ENCODE measurements around the gene ZNF556.

ZNF556 gene

DNA sequence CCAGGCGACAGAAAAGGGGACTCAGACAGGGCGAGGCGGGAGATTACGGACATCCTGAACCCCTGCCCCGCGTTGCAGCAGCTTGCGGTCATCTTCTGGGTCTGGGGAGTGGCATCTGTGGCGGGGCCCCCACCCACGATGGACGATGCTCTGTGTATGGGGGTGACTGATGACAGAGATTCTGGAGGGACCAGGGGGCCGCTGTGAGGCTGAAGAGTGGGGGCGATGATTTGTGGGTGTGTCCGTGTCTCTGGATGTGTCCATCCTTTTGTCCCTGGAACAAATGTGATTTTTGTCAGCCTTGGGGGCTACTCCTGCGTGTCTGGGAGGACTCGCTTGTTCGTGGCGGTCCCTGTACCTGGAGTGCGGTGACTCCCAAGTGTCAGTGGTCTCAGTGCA lies 59.9 kb downstream of the ZNF556 start:
- no peak overlapping the region for H3K4me3 ChIP-seq (replicated peaks; ENCODE audit: insufficient read depth, low read length)
- TF ChIP-seq POLR2AphosphoS5 (IDR thresholded peaks at IDR 0.05; ENCODE audit: low read depth): no peak
- no peak for TF ChIP-seq CTCF (IDR thresholded peaks at IDR 0.05; ENCODE audit: insufficient read depth, low read length)
- no peak for TF ChIP-seq GABPA (IDR thresholded peaks at IDR 0.05; ENCODE audit: low read depth)
- no peak for TF ChIP-seq REST (IDR thresholded peaks at IDR 0.05; ENCODE audit: insufficient replicate concordance, low read depth)
- no peak for TF ChIP-seq SPI1 (IDR thresholded peaks at IDR 0.05; ENCODE audit: borderline replicate concordance, low read depth)

More for the DNA sequence above, 59.9 kb downstream of the ZNF556 start:
- DNase-seq (ENCODE audit: low read depth in 1 of 2, low spot score in 1 of 2): no peak
- Histone ChIP-seq H3K27me3 (ENCODE audit: insufficient read depth, poor library complexity, severe bottlenecking) (no peaks in the 10 kb centered on the region), H3K27ac (replicated peaks) (no peak overlapping the region)

Data from HL-60 (cell line).